ENCODE measurements around the gene ZNF333. TPM values are rescaled to one million over a fixed set of nuclear protein-coding genes. Genes with fewer than 3 reads are reported as not detected.
"Not testable (repeated sequence)": the region's sequence is repeated elsewhere in the genome, so short reads cannot be mapped to it uniquely, and the experiment has no call there.

ZNF333 gene
- total RNA-seq, 2 donors from 2014 or later, result 14.2 to 18.2 TPM

DNA sequence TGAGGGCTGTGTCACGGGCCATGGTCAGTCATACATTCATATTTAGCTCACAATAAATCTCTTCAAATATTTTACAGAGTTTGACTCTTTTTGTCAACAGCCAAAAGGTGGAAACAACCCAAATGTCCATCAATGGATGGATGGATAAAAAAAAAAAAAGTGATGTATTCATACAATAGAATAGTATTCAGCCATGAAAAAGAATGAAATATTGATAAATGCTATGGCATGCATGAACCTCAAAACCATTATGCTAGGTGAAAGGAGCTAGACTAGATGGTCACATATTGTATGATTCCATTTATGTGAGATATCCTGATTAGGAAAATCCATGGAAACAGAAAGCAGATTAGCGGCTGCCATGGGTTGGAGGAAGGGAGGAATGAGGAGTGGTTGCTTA, 72.3 kb downstream of the ZNF333 start:
- intact Hi-C loops (cut with DNase I), result no loop called here
- no peak overlapping the region for H3K4me3 ChIP-seq
- H3K27ac ChIP-seq, result no peak overlapping the region
- no peaks in the 10 kb centered on the region for H3K9me3 ChIP-seq
- no peaks in the 10 kb centered on the region for H3K4me1 ChIP-seq
- WGBS, 2 donors, result 87 to 88% methylated on average over 2 of the region's 2 CpGs
- TF ChIP-seq CTCF (IDR thresholded peaks at IDR 0.05) (no peak), POLR2A (IDR thresholded peaks at IDR 0.05) (no peak)
- H3K27me3 ChIP-seq, result no peaks in the 10 kb centered on the region
- H3K36me3 ChIP-seq (replicated peaks in 1 of 2; ENCODE audit: insufficient read depth in 1 of 2, low read depth in 2 of 2), result no peaks in the 10 kb centered on the region
- no peak for ATAC-seq
- no peak for DNase-seq

DNA sequence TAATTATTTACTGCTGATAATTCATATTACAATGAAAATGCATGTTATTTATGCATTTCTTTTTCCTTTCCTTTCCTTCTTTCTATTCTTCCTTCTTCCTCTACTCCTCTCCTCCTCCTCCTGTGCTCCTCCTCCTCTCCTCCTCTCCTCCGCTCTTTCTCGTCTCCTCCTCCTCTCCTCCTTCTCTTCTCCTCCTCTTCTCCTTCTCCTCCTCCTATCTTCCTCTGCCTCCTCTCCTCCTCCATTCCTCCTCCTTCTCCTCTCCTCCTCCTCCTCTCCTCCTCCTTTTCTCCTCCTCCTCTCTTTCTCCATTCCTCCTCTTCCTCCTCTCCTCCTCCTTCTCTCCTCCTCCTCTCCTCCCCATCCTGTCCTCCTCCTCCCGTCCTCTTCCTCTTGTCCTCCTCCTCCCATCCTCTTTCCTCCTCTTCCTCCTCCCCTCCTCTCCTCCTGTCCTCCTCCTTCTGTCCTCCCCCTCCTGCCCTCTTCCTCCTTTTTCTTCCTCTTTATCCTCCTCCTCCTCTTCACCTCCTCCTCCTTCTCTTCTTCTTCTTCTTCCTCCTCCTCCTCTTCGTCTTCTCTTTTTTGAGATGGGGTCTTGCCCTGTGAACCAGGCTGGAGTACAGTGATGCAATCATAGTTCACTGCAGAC, 73.8 kb downstream of the ZNF333 start:
- TF ChIP-seq POLR2A (IDR thresholded peaks at IDR 0.05) (no peak), CTCF (IDR thresholded peaks at IDR 0.05) (no peak)
- ATAC-seq, result no peak
- no peak for DNase-seq
- no peaks in the 10 kb centered on the region for H3K36me3 ChIP-seq (replicated peaks in 1 of 2; ENCODE audit: insufficient read depth in 1 of 2, low read depth in 2 of 2)
- H3K4me1 ChIP-seq, result no peaks in the 10 kb centered on the region
- 54 to 61% methylated on average over 3 to 4 of the region's 4 CpGs for WGBS, 2 donors
- no peaks in the 10 kb centered on the region for H3K27me3 ChIP-seq
- no peak overlapping the region for H3K4me3 ChIP-seq
- no peak overlapping the region for H3K27ac ChIP-seq
- intact Hi-C loops (cut with DNase I), result no loop called here
- no peaks in the 10 kb centered on the region for H3K9me3 ChIP-seq

DNA sequence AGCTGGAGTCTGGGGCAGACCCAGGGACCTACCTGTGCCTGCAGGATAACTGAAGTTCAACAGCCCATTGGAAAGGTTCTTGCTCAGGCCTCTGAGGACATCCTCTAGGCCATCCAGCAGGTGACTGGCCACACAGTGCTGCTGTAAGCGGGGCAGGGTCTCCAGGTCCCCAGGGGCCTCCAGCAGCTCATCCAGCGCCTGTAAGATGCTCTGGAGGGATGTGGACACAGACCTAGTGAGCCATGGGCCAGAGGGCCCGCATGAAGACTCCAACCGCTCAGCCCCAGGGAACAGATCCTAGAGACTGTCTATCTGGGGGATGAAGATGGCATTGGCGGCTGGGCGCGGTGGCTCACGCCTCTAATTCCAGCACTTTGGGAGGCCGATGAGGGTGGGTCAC, 74.6 kb downstream of the ZNF333 start:
- intact Hi-C loops (cut with DNase I), result no loop called here
- TF ChIP-seq CTCF (IDR thresholded peaks at IDR 0.05), result no peak
- no peaks in the 10 kb centered on the region for H3K4me1 ChIP-seq
- no peaks in the 10 kb centered on the region for H3K36me3 ChIP-seq (replicated peaks in 1 of 2; ENCODE audit: insufficient read depth in 1 of 2, low read depth in 2 of 2)
- DNase-seq (no peak), ATAC-seq (no peak)
- H3K27me3 ChIP-seq, result no peaks in the 10 kb centered on the region
- H3K27ac ChIP-seq, result no peak overlapping the region
- H3K9me3 ChIP-seq, result no peaks in the 10 kb centered on the region
- H3K4me3 ChIP-seq, result no peak overlapping the region
- WGBS, 2 donors, result 52 to 71% methylated on average over 7 to 9 of the region's 9 CpGs

DNA sequence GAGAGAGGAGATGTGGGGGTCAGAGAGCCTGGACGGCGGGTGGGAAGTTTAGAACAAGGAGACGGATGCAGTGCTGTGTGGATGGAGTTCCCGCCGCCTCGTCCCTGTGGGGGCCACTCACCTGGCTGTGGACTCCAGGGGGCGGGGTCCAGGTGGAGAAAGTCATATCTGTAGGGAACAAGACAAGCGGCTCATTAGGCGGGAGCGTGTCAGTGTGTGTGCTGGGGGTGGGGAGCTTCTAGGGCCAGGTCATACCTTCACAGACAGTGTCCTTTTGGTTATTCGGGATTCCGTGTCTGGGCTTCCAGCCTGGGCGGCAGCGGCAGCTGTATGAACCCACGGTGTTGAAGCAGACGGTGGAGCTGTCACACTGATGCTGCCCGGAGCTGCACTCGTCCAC, 75.6 kb downstream of the ZNF333 start:
- H3K4me1 ChIP-seq; H3K4me3 ChIP-seq; H3K9me3 ChIP-seq; DNase-seq; H3K27ac ChIP-seq; intact Hi-C loops (cut with DNase I); ATAC-seq; H3K36me3 ChIP-seq (replicated peaks in 1 of 2; ENCODE audit: insufficient read depth in 1 of 2, low read depth in 2 of 2); H3K27me3 ChIP-seq: not testable (repeated sequence)
- WGBS, 2 donors, result 67 to 74% methylated on average over 8 to 14 of the region's 18 CpGs

- intact Hi-C loops (cut with DNase I), result not testable (repeated sequence)
These were observed 76.0 kb downstream of the ZNF333 start for GRCh38 chr19:14765841-14766240.

GRCh38 chr19:14767466-14767971, 77.7 kb downstream of the ZNF333 start:
- intact Hi-C loops (cut with DNase I), result no loop called here
- whole genome bisulfite sequencing, 2 donors, result 64 to 77% methylated on average over 2 of the region's 2 CpGs
- no peak for ATAC-seq
- H3K36me3 ChIP-seq (replicated peaks in 1 of 2; ENCODE audit: insufficient read depth in 1 of 2, low read depth in 2 of 2), result no peaks in the 10 kb centered on the region
- no peak for DNase-seq
- no peaks in the 10 kb centered on the region for H3K4me1 ChIP-seq
- no peak overlapping the region for H3K4me3 ChIP-seq
- H3K27me3 ChIP-seq, result no peaks in the 10 kb centered on the region
- no peak overlapping the region for H3K27ac ChIP-seq
- TF ChIP-seq POLR2A (IDR thresholded peaks at IDR 0.05), result no peak
- no peak for TF ChIP-seq CTCF (IDR thresholded peaks at IDR 0.05)
- H3K9me3 ChIP-seq, result no peaks in the 10 kb centered on the region

More at GRCh38 chr19:14765841-14766240, 76.0 kb downstream of the ZNF333 start:
- not testable (repeated sequence) for H3K27ac ChIP-seq; DNase-seq; H3K36me3 ChIP-seq (replicated peaks in 1 of 2; ENCODE audit: insufficient read depth in 1 of 2, low read depth in 2 of 2); H3K27me3 ChIP-seq; H3K4me1 ChIP-seq; H3K4me3 ChIP-seq; H3K9me3 ChIP-seq; ATAC-seq
- WGBS, 2 donors, result 66 to 68% methylated on average over 12 to 13 of the region's 15 CpGs
